HCEC 1CT (cell line): ENCODE data around the gene RNF130.

Source experiments
- DNase-seq: peaks from one replicate; pipeline ENCODE4 v3.0.0-alpha.2; 2017

Gene RNF130

DNA sequence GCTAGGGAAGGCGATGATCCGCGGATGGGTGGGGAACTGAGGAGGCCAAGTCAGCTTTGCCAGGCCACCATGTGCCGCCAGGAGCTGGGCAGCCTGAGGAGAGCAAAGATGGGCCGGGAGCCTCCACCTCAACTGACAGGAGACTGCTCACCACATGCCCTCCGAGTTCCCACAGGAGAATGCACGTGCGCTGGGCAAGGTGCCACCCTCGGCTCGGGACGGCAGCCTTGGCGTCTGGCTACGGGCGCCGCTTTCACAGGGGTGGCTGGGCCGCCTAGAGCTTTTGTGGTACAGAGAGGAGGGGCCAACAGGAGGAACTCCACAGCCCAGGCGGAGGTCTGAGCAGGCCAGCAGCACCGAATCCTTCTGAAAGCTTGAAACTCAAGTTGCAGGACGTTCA, 158.6 kb downstream of the RNF130 start:
- no peak for DNase-seq

- DNase-seq: no peak
Measured at GRCh38 chr5:179912386-179912785, 159.2 kb downstream of the RNF130 start.

GRCh38 chr5:179909224-179909623, 162.3 kb downstream of the RNF130 start:
- DNase-seq: no peak

GRCh38 chr5:179908528-179908927, 163.0 kb downstream of the RNF130 start:
- no peak for DNase-seq

DNA sequence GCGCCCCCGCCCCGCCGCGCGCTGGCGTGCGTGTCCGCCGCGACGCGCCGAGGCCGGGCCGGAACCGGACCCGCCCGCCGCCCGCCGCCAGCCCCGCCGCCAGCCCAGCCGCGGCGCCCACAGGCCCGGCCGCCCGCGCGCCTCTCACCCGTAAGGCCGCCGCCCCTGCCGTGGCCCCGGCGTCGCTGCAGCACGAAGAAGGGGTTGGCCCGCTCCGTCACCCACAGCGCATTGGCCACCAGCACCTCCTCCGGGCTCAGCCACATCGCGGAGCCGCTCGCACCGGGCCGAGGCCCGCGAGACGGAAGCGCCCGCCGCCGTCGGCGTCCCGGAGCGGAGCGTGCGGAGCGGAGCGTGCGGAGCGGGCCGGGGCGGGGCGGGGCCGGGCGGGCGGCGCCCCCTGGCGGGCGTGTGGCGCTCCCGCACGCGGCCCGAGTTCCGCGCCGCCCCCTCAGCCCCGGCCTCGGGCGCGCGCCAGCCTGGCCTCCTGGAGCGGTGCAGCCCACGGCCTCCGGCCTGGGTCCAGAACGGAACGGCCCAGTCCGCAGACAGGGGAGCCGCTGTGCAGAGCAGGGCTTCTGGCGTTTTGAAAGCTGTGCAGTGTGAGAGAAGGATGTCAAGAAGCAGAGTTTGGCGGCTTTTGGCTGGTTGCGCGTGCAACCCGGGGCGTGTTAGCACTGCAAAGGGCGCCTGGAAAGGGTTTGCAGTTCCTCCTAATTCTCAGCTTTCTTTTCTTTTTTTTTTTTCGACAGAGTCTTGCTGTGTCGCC, 163.8 kb downstream of the RNF130 start, which contains the start of gene TBC1D9B:
TSS of gene TBC1D9B (minus strand) at position 342 of the 769 bp plus-strand sequence. CDS start at position 266, 76 bp downstream.
- peak; percentile 65 for DNase-seq

DNA sequence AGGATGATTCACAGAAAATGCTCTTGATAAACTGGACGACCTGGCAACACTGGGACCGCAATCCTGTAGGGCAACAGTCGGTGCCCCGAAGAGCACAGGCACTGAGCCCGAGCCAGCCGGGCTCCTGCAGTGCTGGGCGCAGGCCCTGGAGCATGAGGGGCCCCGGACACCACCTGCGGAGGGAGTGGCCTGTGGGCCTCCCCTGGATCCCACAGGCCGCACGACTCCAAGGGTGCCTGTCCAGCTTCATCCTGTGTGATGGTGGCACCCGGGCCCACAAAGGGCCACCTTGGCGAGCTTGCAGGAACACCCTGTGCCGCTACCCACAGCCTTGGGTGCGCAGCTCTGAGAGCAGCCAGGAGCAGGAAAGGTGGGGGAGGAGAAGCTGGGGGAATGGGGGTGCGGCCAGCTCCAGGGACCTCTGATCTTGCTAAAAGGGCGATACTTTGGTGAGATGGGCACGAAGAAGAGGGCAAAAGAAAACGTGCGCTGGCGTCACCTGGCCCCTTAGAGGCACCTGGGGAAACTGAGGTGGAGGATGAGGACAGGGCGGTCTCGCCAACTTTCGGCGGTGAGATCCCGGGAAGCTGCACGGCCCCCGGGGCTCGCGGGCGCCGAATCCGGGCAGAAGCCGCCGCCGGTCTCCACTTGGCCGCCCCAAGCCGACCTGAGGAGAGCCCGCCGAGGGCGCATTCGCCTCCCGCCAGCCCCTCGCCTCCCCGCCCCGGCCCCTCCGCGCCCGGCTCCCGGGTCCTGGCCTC, 164.6 kb downstream of the RNF130 start:
- DNase-seq: peak; percentile 5

DNA sequence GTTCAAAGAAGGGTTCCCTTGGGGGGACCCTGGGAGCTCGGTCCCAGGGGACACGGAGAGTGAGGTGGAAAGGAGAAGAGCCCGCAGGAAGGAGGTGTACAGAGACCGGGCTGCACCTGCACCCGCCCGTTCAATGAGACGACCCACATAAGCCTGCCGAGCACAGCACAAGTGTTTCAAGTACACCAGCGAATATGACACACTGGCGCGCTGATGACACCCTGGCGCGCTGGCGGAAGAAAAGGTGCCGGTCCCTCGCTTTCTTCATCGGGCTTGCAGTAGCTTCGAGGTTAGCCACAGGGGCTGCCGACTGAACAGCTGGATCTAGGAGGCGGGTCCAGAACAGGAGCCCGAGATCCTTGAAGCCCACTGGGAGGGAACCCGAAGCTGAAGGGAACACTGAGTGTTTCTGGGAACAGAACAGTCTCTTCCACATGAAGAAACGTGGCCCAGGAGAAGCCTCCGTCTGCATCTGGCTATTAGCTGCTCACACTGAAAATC, 165.2 kb downstream of the RNF130 start:
- DNase-seq: no peak

- DNase-seq: no peak
Measured at GRCh38 chr5:179905161-179905560, 166.4 kb downstream of the RNF130 start.
